ENCODE data around the gene DBT.

DNA sequence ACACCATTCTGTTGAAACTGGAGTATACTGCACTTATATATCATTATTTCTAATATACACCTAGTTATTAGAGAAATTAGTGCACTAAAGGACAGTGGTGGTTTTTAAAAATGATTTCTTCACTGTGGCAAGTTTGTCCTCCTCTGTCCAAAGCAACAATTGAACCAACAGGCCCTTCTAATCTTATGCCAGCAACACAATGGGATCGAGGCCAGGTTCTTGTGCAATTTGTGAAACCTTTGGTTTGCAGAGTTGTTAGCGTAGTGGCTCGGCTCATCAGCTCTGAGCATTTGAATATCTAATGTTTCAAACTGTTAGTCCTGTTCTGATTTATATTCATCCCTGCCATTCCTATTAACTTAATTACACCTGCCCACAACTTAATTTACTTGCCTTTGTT lies 61.7 kb downstream of the DBT start:
- no peak for TF ChIP-seq POLR2AphosphoS5 (IDR thresholded peaks at IDR 0.05)
- TF ChIP-seq, protein P1, sequence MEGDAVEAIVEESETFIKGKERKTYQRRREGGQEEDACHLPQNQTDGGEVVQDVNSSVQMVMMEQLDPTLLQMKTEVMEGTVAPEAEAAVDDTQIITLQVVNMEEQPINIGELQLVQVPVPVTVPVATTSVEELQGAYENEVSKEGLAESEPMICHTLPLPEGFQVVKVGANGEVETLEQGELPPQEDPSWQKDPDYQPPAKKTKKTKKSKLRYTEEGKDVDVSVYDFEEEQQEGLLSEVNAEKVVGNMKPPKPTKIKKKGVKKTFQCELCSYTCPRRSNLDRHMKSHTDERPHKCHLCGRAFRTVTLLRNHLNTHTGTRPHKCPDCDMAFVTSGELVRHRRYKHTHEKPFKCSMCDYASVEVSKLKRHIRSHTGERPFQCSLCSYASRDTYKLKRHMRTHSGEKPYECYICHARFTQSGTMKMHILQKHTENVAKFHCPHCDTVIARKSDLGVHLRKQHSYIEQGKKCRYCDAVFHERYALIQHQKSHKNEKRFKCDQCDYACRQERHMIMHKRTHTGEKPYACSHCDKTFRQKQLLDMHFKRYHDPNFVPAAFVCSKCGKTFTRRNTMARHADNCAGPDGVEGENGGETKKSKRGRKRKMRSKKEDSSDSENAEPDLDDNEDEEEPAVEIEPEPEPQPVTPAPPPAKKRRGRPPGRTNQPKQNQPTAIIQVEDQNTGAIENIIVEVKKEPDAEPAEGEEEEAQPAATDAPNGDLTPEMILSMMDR (IDR thresholded peaks at IDR 0.05), result no peak

All from stomach (tissue), 4 donors.